Fibroblast of lung (primary cell): ENCODE measurements around the gene SRPK2.

ENCODE experiments used
- EZH2 ChIP-seq: IDR thresholded peaks from 2 replicates; pipeline ENCODE4 v1.5.1; 2012; ENCODE audit warnings: low read length, control low read depth, mild to moderate bottlenecking; ENCODE audit errors: missing control alignments
- TF ChIP-seq, protein P1 (sequence below), 2 donors: IDR thresholded peaks in 1 of 2; conservative IDR thresholded peaks in 1 of 2; 1 replicate in 1 of 2; 2 replicates in 1 of 2; pipeline ENCODE4 v1.5.1; 2011 to 2012; ENCODE audit warnings: low read length in 2 of 2, control low read depth in 1 of 2, inconsistent platforms in 1 of 2, low read depth in 1 of 2, mild to moderate bottlenecking in 1 of 2

DNA sequence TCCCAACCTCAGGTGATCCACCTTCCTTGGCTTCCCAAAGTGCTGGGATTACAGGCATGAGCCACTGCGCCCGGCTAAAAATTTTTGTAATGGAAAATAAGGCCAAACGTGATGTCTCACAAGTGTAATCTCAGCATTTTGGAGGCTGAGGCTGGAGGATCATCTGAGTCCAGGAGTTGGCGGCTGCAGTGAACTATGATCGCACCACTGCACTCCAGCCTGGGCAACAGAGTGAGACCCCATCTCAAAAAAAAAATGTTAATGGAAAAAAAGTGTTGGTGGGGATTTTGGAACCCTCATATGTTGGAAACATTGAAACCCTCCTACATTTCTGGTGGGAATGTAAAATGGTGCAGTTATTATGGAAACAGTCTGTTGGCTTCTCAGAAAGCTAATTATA is 2.7 kb upstream of the SRPK2 start:
- TF ChIP-seq, protein P1, sequence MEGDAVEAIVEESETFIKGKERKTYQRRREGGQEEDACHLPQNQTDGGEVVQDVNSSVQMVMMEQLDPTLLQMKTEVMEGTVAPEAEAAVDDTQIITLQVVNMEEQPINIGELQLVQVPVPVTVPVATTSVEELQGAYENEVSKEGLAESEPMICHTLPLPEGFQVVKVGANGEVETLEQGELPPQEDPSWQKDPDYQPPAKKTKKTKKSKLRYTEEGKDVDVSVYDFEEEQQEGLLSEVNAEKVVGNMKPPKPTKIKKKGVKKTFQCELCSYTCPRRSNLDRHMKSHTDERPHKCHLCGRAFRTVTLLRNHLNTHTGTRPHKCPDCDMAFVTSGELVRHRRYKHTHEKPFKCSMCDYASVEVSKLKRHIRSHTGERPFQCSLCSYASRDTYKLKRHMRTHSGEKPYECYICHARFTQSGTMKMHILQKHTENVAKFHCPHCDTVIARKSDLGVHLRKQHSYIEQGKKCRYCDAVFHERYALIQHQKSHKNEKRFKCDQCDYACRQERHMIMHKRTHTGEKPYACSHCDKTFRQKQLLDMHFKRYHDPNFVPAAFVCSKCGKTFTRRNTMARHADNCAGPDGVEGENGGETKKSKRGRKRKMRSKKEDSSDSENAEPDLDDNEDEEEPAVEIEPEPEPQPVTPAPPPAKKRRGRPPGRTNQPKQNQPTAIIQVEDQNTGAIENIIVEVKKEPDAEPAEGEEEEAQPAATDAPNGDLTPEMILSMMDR (conservative IDR thresholded peaks at IDR 0.05 in 1 of 2, IDR thresholded peaks at IDR 0.05 in 1 of 2; ENCODE audit: low read depth in 1 of 2, low read length in 2 of 2), result no peak
- no peak for TF ChIP-seq EZH2
